Fibroblast of mammary gland (primary cell): Measurements from ENCODE around the gene EGR1.
A peak's percentile ranks its signal among the peaks of the same experiment; 100 is the strongest.

Source experiments
- DNase-seq: peaks from one replicate; pipeline ENCODE4 v3.0.0-alpha.2; 2010; ENCODE audit warnings: low read depth
- H3K4me3 ChIP-seq: 2 replicates; pipeline ENCODE4 v1.5.1; 2011; ENCODE audit warnings: low read depth, mild to moderate bottlenecking, low read length, moderate library complexity; ENCODE audit not compliant: control insufficient read depth
- TF ChIP-seq, protein P1 (sequence below): conservative IDR thresholded peaks from 2 replicates; pipeline ENCODE4 v1.5.1; 2011; ENCODE audit warnings: low read depth, low read length, inconsistent platforms; ENCODE audit not compliant: control insufficient read depth, insufficient read depth

Gene EGR1

DNA sequence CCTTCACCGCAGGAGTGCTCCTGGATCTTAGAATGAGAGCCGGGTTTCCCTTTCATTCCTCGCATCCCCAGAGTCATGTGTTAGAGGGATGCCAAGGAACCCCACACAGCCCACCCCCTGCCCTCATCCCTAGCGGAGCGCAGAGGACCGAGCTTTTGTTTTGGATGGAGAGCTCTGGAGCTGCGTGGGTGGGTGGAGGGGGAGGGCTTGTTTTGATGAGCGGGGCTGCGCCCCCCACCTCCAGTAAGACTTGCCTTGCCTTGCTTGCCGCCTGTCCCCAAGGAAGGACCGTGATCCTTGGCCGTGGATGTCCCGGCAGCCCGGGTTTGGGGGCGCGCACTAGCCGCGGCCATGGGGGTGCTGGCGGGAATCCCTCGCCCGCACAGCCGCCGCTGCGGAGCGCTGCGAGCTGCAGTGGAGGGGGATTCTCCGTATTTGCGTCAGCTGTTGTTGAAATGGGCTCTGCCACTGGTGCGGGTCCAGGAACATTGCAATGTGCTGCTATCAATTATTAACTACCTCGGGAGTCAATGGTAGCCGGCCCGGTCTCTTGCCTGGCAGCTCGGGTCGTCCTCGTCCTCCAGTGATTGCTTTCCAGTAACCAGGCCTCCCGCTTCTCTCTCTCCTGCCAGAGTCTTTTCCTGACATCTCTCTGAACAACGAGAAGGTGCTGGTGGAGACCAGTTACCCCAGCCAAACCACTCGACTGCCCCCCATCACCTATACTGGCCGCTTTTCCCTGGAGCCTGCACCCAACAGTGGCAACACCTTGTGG is 1.0 kb downstream of the EGR1 start:
- no peak for DNase-seq
- TF ChIP-seq, protein P1, sequence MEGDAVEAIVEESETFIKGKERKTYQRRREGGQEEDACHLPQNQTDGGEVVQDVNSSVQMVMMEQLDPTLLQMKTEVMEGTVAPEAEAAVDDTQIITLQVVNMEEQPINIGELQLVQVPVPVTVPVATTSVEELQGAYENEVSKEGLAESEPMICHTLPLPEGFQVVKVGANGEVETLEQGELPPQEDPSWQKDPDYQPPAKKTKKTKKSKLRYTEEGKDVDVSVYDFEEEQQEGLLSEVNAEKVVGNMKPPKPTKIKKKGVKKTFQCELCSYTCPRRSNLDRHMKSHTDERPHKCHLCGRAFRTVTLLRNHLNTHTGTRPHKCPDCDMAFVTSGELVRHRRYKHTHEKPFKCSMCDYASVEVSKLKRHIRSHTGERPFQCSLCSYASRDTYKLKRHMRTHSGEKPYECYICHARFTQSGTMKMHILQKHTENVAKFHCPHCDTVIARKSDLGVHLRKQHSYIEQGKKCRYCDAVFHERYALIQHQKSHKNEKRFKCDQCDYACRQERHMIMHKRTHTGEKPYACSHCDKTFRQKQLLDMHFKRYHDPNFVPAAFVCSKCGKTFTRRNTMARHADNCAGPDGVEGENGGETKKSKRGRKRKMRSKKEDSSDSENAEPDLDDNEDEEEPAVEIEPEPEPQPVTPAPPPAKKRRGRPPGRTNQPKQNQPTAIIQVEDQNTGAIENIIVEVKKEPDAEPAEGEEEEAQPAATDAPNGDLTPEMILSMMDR, result no peak
- H3K4me3 ChIP-seq, result peak overlapping the region; percentile 74

DNA sequence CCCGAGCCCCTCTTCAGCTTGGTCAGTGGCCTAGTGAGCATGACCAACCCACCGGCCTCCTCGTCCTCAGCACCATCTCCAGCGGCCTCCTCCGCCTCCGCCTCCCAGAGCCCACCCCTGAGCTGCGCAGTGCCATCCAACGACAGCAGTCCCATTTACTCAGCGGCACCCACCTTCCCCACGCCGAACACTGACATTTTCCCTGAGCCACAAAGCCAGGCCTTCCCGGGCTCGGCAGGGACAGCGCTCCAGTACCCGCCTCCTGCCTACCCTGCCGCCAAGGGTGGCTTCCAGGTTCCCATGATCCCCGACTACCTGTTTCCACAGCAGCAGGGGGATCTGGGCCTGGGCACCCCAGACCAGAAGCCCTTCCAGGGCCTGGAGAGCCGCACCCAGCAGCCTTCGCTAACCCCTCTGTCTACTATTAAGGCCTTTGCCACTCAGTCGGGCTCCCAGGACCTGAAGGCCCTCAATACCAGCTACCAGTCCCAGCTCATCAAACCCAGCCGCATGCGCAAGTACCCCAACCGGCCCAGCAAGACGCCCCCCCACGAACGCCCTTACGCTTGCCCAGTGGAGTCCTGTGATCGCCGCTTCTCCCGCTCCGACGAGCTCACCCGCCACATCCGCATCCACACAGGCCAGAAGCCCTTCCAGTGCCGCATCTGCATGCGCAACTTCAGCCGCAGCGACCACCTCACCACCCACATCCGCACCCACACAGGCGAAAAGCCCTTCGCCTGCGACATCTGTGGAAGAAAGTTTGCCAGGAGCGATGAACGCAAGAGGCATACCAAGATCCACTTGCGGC is 1.8 kb downstream of the EGR1 start:
- no peak for DNase-seq
- peak overlapping the region; percentile 74 for H3K4me3 ChIP-seq
- TF ChIP-seq, protein P1, result no peak

DNA sequence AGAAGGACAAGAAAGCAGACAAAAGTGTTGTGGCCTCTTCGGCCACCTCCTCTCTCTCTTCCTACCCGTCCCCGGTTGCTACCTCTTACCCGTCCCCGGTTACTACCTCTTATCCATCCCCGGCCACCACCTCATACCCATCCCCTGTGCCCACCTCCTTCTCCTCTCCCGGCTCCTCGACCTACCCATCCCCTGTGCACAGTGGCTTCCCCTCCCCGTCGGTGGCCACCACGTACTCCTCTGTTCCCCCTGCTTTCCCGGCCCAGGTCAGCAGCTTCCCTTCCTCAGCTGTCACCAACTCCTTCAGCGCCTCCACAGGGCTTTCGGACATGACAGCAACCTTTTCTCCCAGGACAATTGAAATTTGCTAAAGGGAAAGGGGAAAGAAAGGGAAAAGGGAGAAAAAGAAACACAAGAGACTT is 2.4 kb downstream of the EGR1 start:
- DNase-seq, result no peak
- TF ChIP-seq, protein P1, result no peak
- peak overlapping the region; percentile 74 for H3K4me3 ChIP-seq

DNA sequence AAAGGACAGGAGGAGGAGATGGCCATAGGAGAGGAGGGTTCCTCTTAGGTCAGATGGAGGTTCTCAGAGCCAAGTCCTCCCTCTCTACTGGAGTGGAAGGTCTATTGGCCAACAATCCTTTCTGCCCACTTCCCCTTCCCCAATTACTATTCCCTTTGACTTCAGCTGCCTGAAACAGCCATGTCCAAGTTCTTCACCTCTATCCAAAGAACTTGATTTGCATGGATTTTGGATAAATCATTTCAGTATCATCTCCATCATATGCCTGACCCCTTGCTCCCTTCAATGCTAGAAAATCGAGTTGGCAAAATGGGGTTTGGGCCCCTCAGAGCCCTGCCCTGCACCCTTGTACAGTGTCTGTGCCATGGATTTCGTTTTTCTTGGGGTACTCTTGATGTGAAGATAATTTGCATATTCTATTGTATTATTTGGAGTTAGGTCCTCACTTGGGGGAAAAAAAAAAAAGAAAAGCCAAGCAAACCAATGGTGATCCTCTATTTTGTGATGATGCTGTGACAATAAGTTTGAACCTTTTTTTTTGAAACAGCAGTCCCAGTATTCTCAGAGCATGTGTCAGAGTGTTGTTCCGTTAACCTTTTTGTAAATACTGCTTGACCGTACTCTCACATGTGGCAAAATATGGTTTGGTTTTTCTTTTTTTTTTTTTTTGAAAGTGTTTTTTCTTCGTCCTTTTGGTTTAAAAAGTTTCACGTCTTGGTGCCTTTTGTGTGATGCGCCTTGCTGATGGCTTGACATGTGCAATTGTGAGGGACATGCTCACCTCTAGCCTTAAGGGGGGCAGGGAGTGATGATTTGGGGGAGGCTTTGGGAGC is 3.1 kb downstream of the EGR1 start:
- H3K4me3 ChIP-seq, result no peak overlapping the region
- no peak for DNase-seq
- TF ChIP-seq, protein P1, result no peak

DNA sequence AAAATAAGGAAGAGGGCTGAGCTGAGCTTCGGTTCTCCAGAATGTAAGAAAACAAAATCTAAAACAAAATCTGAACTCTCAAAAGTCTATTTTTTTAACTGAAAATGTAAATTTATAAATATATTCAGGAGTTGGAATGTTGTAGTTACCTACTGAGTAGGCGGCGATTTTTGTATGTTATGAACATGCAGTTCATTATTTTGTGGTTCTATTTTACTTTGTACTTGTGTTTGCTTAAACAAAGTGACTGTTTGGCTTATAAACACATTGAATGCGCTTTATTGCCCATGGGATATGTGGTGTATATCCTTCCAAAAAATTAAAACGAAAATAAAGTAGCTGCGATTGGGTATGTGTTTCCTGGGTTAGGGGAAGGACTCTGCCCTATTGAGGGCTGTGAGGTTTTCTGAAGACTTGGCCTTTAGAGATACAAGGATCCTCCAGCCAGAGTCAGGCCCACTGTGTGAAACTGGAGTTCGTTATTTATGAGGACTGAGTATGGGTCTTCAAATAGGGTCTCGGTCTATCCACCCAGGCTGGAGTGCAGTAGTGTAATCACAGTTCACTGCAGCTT is 3.8 kb downstream of the EGR1 start:
- H3K4me3 ChIP-seq, result no peak overlapping the region
- no peak for DNase-seq
- TF ChIP-seq, protein P1, result no peak
